HL-60 (cell line): ENCODE measurements around the gene HS3ST4.

Source experiments
- SPI1 ChIP-seq: IDR thresholded peaks from 2 replicates; pipeline ENCODE4 v1.6.1; 2012; ENCODE audit warnings: low read depth, mild to moderate bottlenecking, borderline replicate concordance
- TF ChIP-seq, protein P1 (sequence below): IDR thresholded peaks from one replicate; pipeline ENCODE4 v1.5.1; 2011; ENCODE audit warnings: low read length, control low read depth, inconsistent platforms; ENCODE audit not compliant: insufficient read depth

DNA sequence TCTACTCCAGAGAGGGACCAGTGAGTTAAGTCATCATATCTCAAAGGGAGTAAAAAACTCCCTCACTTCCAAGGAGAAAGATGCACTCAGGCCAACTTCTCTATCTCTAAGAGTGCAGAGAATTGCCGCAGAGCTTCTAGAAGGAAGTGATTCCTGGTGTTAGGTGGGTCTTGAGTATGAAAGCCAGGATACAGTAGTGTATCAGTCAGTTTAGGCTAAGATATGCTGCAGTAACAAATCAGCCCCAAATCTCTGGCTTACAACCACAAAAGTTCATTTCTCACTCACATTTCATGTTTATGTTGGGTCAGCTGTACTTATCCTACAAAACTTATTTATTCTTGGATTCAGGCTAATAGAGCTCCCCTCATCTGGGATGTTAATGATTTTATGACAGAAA, 106.3 kb downstream of the HS3ST4 start:
- TF ChIP-seq, protein P1, sequence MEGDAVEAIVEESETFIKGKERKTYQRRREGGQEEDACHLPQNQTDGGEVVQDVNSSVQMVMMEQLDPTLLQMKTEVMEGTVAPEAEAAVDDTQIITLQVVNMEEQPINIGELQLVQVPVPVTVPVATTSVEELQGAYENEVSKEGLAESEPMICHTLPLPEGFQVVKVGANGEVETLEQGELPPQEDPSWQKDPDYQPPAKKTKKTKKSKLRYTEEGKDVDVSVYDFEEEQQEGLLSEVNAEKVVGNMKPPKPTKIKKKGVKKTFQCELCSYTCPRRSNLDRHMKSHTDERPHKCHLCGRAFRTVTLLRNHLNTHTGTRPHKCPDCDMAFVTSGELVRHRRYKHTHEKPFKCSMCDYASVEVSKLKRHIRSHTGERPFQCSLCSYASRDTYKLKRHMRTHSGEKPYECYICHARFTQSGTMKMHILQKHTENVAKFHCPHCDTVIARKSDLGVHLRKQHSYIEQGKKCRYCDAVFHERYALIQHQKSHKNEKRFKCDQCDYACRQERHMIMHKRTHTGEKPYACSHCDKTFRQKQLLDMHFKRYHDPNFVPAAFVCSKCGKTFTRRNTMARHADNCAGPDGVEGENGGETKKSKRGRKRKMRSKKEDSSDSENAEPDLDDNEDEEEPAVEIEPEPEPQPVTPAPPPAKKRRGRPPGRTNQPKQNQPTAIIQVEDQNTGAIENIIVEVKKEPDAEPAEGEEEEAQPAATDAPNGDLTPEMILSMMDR = no peak
- TF ChIP-seq SPI1 = no peak
